ENCODE results near the gene MAD1L1. TPM values are rescaled to one million over a fixed set of nuclear protein-coding genes. Genes with fewer than 3 reads are reported as not detected.

MAD1L1 gene
- total and polyA plus RNA-seq, 10 donors, result 47.3 to 118 (median 68.2) TPM

DNA sequence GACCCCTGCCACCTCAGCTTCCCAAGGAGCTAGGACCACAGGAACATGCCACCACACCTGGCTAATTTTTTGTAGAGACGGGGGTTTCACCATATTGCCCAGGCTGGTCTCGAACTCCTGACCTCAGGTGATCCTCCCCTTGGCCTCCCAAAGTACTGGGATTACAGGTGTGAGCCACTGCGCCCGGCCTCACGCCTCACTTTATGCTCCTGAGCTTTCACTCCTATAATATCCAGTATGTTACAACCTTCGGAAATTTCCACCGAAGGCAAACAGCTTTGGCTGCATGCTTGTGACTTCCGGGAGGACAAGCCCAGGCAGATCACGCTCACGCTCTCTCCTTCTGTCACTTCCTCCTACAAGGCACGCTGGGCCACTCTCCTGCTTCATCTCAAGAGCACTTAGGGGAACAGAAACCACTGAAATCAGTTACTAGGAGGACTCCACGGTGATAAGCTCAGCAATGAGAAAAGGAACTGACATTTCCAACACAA, 4.4 kb upstream of the MAD1L1 start:
- H3K36me3 ChIP-seq, result peaks cover 0 to 64% (median 30%) of the 10 kb centered on the region in 6 donors
- DNase-seq, result peak; percentile 90
- H3K9me3 ChIP-seq, result no peaks in the 10 kb centered on the region
- H3K4me3 ChIP-seq, result no peak overlapping the region
- H3K27ac ChIP-seq, result peak overlapping the region; percentile 49 to 96 (median 86)
- H3K4me1 ChIP-seq, result peaks cover 14 to 81% (median 44%) of the 10 kb centered on the region in 6 donors
- intact Hi-C loops (cut with DNase I; ENCODE audit: low total_unique reads), result no loop called here
- H3K27me3 ChIP-seq (replicated peaks in 1 of 7), result no peaks in the 10 kb centered on the region
- WGBS, 5 donors, result 55 to 67% (median 62%) methylated on average over 11 to 12 of the region's 12 CpGs
- TF ChIP-seq POLR2AphosphoS5 (IDR thresholded peaks at IDR 0.05) (peak in 2 of 3 donors; percentile 75 to 87), POLR2A (IDR thresholded peaks at IDR 0.05) (peak in 1 of 3 donors; percentile 48)
- TF ChIP-seq, protein P1, sequence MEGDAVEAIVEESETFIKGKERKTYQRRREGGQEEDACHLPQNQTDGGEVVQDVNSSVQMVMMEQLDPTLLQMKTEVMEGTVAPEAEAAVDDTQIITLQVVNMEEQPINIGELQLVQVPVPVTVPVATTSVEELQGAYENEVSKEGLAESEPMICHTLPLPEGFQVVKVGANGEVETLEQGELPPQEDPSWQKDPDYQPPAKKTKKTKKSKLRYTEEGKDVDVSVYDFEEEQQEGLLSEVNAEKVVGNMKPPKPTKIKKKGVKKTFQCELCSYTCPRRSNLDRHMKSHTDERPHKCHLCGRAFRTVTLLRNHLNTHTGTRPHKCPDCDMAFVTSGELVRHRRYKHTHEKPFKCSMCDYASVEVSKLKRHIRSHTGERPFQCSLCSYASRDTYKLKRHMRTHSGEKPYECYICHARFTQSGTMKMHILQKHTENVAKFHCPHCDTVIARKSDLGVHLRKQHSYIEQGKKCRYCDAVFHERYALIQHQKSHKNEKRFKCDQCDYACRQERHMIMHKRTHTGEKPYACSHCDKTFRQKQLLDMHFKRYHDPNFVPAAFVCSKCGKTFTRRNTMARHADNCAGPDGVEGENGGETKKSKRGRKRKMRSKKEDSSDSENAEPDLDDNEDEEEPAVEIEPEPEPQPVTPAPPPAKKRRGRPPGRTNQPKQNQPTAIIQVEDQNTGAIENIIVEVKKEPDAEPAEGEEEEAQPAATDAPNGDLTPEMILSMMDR (IDR thresholded peaks at IDR 0.05 in 8 of 11, conservative IDR thresholded peaks at IDR 0.05 in 3 of 11), result no peak

DNA sequence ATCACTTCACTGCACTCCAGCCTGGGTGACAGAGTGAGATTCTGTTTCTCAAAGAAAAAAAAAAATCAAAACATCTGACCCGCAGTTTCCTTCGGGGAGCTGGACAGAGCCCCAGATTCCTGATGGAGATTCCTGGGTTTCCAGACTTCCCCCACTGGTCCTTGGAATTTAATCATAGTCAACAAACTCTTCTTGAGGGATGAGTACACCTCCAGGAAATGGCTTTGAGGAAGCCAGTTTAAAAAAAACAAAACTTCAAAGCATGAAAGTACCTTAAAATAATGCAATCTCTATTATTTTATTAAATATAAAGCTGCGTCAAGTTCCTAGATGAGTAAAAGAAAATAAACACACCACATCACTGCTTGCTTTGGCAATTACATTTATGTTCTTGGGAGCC, 1.2 kb upstream of the MAD1L1 start:
- DNase-seq, result no peak
- Histone ChIP-seq H3K4me1 (peaks cover 17 to 83% (median 53%) of the 10 kb centered on the region in 6 donors), H3K27me3 (replicated peaks in 1 of 7) (no peaks in the 10 kb centered on the region), H3K4me3 (no peak overlapping the region), H3K27ac (no peak overlapping the region), H3K36me3 (peaks cover 0 to 66% (median 28%) of the 10 kb centered on the region in 6 donors), H3K9me3 (no peaks in the 10 kb centered on the region)
- intact Hi-C loops (cut with DNase I; ENCODE audit: low total_unique reads), result no loop called here
- no peak for TF ChIP-seq POLR2AphosphoS5 (IDR thresholded peaks at IDR 0.05)
- TF ChIP-seq, protein P1 (IDR thresholded peaks at IDR 0.05 in 8 of 11, conservative IDR thresholded peaks at IDR 0.05 in 3 of 11), result no peak
- TF ChIP-seq POLR2A (IDR thresholded peaks at IDR 0.05), result no peak
- 75 to 95% (median 93%) methylated on average over 3 of the region's 3 CpGs for WGBS, 5 donors

DNA sequence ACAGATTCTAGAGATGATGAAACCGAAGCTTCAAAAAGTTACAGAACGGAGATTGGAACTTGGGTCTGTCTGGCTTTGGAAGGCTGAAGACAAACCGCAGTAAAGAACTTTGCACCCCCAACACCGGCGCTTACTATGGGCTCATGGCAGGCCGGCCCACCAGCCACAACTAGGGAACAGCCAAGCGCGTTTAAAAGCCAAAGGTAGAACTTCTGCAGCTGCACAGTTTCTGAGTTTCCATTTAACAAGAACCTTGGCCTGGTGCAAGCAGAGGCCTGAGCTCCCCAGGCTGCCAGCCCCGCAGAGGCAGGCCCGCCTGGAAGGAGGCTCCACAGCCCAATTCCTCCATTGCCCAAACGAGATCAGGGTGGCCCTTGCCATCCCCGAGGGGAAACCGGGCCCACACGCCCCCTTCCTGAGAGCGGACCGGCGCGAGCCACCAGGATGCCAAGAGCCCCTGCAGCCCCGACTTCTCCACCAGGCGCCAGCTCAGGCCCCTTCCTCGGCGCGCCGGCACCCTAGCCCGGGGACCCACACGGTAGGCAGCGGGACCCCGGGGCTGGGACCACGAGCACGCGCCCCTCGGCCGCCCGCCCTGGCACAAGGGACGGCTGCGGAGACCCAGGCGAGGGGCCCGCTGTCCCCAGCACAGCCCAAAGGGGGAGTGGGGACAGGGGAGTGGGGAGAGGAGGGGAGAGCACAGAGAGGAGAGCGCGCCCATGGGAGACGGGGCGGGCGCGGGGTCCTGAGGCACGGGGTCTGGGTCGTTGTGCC, 566 bp downstream of the MAD1L1 start:
- Histone ChIP-seq H3K4me1 (peaks cover 17 to 70% (median 41%) of the 10 kb centered on the region in 6 donors), H3K4me3 (peak overlapping the region; percentile 79 to 100 (median 98)), H3K27ac (peak overlapping the region; percentile 69 to 90 (median 82)), H3K36me3 (peaks cover 0 to 66% (median 25%) of the 10 kb centered on the region in 6 donors), H3K9me3 (no peaks in the 10 kb centered on the region), H3K27me3 (replicated peaks in 1 of 7) (no peaks in the 10 kb centered on the region)
- TF ChIP-seq POLR2AphosphoS5 (IDR thresholded peaks at IDR 0.05), result no peak
- no peak for TF ChIP-seq POLR2A (IDR thresholded peaks at IDR 0.05)
- TF ChIP-seq, protein P1 (IDR thresholded peaks at IDR 0.05 in 8 of 11, conservative IDR thresholded peaks at IDR 0.05 in 3 of 11), result no peak
- intact Hi-C loops (cut with DNase I; ENCODE audit: low total_unique reads), result no loop called here
- peak; percentile 87 for DNase-seq
- WGBS, 5 donors, result 1 to 5% (median 2%) methylated on average over 14 to 46 of the region's 46 CpGs

DNA sequence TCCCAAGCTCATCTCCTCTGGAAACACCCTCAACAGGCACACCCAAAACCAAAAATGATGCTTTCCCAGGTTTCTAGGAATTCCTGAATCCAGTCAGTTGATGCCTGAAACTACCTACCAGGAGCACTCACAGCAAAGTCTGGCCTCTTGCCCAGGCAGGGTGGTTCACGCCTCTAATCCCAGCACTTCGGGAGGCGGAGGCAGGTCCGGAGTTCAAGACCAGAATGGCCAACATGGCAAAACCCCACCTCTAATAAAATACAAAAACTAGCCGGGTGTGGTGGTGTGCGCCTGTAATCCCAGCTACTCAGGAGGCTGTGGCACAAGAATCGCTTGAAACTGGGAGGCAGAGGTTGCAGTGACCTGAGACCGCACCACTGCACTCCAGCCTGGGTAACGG, 1.9 kb downstream of the MAD1L1 start:
- peak overlapping the region in 1 of 8 donors; percentile 100 for H3K4me3 ChIP-seq
- WGBS, 5 donors, result 93 to 95% (median 94%) methylated on average over 9 of the region's 9 CpGs
- intact Hi-C loops (cut with DNase I; ENCODE audit: low total_unique reads), result no loop called here
- H3K36me3 ChIP-seq, result peaks cover 0 to 66% (median 31%) of the 10 kb centered on the region in 6 donors
- peaks cover 17 to 61% (median 36%) of the 10 kb centered on the region in 6 donors for H3K4me1 ChIP-seq
- DNase-seq, result no peak
- no peak overlapping the region for H3K27ac ChIP-seq
- H3K27me3 ChIP-seq (replicated peaks in 1 of 7), result no peaks in the 10 kb centered on the region
- H3K9me3 ChIP-seq, result no peaks in the 10 kb centered on the region
- TF ChIP-seq, protein P1 (IDR thresholded peaks at IDR 0.05 in 8 of 11, conservative IDR thresholded peaks at IDR 0.05 in 3 of 11), result no peak
- TF ChIP-seq POLR2AphosphoS5 (IDR thresholded peaks at IDR 0.05) (no peak), POLR2A (IDR thresholded peaks at IDR 0.05) (no peak)
